ENCODE results near the gene PPP6R1. TPM values are rescaled to one million over a fixed set of nuclear protein-coding genes. Genes with fewer than 3 reads are reported as not detected.

The PPP6R1 gene, protein sequence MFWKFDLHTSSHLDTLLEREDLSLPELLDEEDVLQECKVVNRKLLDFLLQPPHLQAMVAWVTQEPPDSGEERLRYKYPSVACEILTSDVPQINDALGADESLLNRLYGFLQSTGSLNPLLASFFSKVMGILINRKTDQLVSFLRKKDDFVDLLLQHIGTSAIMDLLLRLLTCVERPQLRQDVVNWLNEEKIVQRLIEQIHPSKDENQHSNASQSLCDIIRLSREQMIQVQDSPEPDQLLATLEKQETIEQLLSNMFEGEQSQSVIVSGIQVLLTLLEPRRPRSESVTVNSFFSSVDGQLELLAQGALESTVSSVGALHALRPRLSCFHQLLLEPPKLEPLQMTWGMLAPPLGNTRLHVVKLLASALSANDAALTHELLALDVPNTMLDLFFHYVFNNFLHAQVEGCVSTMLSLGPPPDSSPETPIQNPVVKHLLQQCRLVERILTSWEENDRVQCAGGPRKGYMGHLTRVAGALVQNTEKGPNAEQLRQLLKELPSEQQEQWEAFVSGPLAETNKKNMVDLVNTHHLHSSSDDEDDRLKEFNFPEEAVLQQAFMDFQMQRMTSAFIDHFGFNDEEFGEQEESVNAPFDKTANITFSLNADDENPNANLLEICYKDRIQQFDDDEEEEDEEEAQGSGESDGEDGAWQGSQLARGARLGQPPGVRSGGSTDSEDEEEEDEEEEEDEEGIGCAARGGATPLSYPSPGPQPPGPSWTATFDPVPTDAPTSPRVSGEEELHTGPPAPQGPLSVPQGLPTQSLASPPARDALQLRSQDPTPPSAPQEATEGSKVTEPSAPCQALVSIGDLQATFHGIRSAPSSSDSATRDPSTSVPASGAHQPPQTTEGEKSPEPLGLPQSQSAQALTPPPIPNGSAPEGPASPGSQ
- total RNA-seq: 10 to 100 TPM; 30.6 to 59.2 (median 47.4) TPM

DNA sequence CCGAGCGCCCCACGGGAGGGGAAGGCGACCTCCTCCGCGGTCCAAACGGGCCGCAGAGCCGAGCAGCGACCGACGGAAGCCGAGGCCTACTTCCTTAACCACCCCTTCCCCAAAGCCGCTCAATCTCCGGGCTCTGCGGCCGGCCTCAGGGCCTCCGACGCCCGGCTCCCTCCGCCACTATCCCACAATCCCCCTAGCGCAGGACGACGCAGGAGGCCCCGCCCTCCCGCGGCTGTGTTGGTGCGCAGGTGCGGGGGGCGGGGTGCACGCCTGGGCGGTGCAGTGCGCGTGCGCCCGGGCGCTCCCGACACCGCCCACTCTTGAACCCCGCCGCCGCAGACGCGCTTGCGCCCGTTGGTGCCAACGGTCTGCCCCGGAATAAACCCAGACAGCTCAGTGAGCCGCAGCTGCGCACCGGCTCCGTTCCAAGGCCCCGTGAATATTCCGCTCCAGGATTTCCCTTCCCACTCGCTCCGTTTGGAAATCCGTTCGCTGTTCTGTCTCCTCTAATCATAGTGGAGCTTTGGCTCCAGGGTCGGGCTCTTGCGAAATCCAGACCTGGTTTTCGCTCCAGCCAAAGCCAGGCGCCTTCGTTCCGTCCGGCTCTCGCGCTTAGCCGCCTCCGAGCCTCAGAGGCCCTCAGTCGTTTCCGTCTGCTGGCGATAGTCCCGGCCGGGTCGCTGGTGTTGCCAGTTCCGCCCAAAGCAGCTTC lies at the start of gene PPP6R1:
Gene PPP6R1, minus strand, starts transcription at position 190 of the 712 bp plus-strand sequence. CDS start 11,914 bp downstream, outside the sequence.
- 0 to 1% methylated on average over 15 to 18 of the region's 76 CpGs for WGBS, 2 donors
- Histone ChIP-seq H3K36me3 (peaks cover 0 to 11% (median 0%) of the 10 kb centered on the region in 3 donors), H3K4me3 (peak within 1 kb of the TSS; percentile 84 to 99 (median 96)), H3K27me3 (no peaks in the 10 kb centered on the region), H3K4me1 (peaks cover 36 to 53% (median 41%) of the 10 kb centered on the region in 3 donors), H3K27ac (peak within 1 kb of the TSS; percentile 90 to 98 (median 94)), H3K9me3 (no peaks in the 10 kb centered on the region)
- peak; percentile 94 for DNase-seq
- TF ChIP-seq, protein P1, sequence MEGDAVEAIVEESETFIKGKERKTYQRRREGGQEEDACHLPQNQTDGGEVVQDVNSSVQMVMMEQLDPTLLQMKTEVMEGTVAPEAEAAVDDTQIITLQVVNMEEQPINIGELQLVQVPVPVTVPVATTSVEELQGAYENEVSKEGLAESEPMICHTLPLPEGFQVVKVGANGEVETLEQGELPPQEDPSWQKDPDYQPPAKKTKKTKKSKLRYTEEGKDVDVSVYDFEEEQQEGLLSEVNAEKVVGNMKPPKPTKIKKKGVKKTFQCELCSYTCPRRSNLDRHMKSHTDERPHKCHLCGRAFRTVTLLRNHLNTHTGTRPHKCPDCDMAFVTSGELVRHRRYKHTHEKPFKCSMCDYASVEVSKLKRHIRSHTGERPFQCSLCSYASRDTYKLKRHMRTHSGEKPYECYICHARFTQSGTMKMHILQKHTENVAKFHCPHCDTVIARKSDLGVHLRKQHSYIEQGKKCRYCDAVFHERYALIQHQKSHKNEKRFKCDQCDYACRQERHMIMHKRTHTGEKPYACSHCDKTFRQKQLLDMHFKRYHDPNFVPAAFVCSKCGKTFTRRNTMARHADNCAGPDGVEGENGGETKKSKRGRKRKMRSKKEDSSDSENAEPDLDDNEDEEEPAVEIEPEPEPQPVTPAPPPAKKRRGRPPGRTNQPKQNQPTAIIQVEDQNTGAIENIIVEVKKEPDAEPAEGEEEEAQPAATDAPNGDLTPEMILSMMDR (IDR thresholded peaks at IDR 0.05): peak in 2 of 6 experiments; percentile 17 to 42
- peak in 3 of 4 donors; percentile 83 to 97 (median 94) for TF ChIP-seq POLR2A (IDR thresholded peaks at IDR 0.05)
- intact Hi-C loops (cut with DNase I): no loop called here

DNA sequence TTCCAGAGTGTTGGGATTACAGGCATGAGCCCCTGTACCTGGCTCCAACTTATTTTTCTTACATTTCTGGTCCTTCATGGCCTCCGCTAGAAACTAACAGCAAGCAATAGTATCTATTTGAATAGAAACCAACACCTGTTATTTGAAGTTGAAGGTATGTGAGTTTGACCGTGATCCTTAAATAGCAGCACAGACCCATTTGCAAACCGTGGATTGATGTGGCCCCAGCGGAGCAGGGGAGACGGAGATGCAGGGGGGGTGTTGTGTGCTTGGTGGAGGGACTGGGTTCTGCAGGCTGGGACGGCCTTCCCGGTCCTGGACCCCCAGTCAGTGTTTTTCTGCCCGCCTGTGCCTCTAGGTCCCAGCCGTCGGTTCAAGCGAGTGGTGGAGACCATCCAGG lies 49.5 kb upstream of the PPP6R1 start:
- Histone ChIP-seq H3K27me3 (no peaks in the 10 kb centered on the region), H3K4me1 (no peaks in the 10 kb centered on the region), H3K4me3 (no peak overlapping the region), H3K27ac (no peak overlapping the region), H3K36me3 (peaks cover 0 to 8% (median 0%) of the 10 kb centered on the region in 3 donors), H3K9me3 (no peaks in the 10 kb centered on the region)
- 83 to 87% methylated on average over 9 to 10 of the region's 11 CpGs for WGBS, 2 donors
- no peak for TF ChIP-seq POLR2A (IDR thresholded peaks at IDR 0.05)
- TF ChIP-seq, protein P1 (IDR thresholded peaks at IDR 0.05): no peak
- intact Hi-C loops (cut with DNase I): loop anchor here (10.0 kb wide), 1 partner anchor 67 kb away; the partner anchor contains the start of genes IL11 and TMEM190
- DNase-seq: no peak

DNA sequence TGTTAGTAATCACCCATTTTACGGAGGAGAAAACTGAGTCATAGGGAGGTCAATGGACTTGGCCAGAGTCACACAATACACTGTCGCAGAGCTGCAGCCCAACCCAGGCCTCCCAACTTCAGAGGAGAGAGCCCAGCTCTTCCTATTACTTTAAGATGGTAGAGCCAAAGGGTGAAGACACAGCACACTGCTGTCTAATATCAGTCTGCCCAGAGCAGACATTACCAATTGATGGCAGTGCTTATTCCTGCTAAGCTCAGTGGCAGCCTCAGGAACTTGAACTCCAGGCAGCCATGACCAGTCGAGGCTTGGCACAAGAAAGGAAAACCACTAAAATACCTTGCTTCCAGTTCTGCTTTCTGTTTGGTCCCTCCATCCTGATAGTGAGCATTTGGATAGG lies 47.9 kb upstream of the PPP6R1 start:
- TF ChIP-seq POLR2A (IDR thresholded peaks at IDR 0.05): no peak
- TF ChIP-seq, protein P1 (IDR thresholded peaks at IDR 0.05): no peak
- peaks cover 0 to 8% (median 0%) of the 10 kb centered on the region in 3 donors for H3K36me3 ChIP-seq
- peaks cover 5 to 6% (median 5%) of the 10 kb centered on the region in 3 donors for H3K4me1 ChIP-seq
- intact Hi-C loops (cut with DNase I): loop anchor here (10.0 kb wide), 1 partner anchor 68 kb away; the partner anchor contains the start of genes IL11 and TMEM190
- no peak for DNase-seq
- WGBS, 2 donors: 42 to 69% methylated on average over 2 to 3 of the region's 3 CpGs
- H3K27ac ChIP-seq: no peak overlapping the region
- no peaks in the 10 kb centered on the region for H3K27me3 ChIP-seq
- no peak overlapping the region for H3K4me3 ChIP-seq
- no peaks in the 10 kb centered on the region for H3K9me3 ChIP-seq

DNA sequence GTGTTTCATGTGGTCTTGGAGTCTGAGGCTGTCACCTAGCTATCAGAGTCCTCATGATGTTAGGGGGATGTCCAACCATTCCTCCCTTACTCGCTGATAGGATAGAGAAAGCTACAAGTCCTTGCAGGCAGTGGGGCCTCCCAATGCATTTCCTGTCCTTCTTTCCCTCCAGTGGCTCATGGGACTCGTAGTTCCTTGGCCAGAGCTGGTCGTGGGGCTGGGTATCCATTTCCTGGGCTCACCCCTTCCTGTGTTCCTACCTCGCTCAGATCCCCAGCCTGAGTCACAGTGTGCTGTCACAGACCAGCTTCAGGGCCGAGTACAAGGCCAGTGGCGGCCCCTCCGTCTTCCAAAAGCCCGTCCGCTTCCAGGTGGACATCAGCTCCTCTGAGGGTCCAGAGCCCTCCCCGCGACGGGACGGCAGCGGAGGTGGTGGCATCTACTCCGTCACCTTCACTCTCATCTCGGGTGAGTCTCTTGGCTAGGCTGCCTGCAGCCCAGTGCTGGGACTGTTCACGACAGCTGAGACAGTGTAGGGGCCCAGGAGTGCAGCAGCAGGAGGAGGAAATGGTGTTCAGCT lies 47.3 kb upstream of the PPP6R1 start:
- H3K27ac ChIP-seq: no peak overlapping the region
- H3K27me3 ChIP-seq: no peaks in the 10 kb centered on the region
- H3K9me3 ChIP-seq: no peaks in the 10 kb centered on the region
- H3K4me3 ChIP-seq: no peak overlapping the region
- no peak for DNase-seq
- peaks cover 9 to 11% (median 10%) of the 10 kb centered on the region in 3 donors for H3K4me1 ChIP-seq
- TF ChIP-seq, protein P1 (IDR thresholded peaks at IDR 0.05): no peak
- TF ChIP-seq POLR2A (IDR thresholded peaks at IDR 0.05): no peak
- intact Hi-C loops (cut with DNase I): loop anchor here (10.0 kb wide), 1 partner anchor 69 kb away; the partner anchor contains the start of genes IL11 and TMEM190
- 86 to 90% methylated on average over 6 to 16 of the region's 17 CpGs for WGBS, 2 donors
- H3K36me3 ChIP-seq: peaks cover 0 to 8% (median 0%) of the 10 kb centered on the region in 3 donors

Measured in esophagus squamous epithelium (tissue), 5 donors.